Ramos (cell line): Measurements from ENCODE around the gene OLFML2A.

Experiments
- in situ Hi-C: fragments of 300-500 bp; cut with MboI; formaldehyde crosslinking; loops from one replicate; pipeline ENCODE4 v1.14.3; 2022; ENCODE audit warnings: low sequenced_read_pairs; ENCODE audit not compliant: unreplicated experiment

OLFML2A gene

DNA sequence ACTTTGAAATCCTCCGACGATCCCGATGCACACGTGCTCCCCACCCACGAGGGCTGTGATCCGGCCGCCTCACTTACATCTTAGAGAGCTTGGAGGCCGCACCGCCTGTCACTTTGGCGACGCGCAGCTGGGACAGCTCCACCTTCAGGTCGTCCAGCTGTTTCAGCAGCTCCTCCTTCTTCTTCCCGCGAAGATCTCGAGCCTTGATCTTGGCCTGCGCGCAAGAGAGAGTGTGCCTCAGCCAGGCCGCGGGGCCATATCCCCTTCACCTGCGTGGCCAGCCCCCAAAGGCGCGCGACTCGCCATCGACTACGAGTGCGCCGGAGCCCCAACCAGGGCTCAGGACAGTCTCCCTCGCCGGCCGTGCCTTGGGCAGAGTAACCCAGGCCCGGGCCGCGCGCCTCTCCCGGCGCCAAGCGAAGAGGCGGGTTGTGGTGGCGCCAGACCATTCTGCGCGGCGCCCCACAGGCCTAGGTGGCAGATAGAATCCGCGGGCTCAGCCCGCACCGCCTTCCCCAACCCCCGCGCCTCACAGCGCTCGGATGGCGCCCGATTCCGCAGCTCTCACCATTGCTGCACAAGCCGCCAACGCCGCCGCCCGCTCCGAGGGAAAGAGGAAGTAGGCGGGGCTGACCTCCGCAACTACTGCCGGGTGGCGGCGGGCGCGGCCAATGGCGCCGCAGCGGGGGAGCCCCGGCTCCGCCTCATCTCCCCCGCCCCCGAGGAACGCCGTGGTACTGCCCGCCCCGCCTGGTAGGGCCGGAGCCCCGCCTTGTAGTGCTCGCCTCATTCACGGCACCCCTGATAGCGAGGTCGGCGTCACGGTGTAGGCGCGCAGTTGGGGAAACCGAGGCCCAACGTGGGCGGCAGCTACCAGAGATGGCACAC is 84.7 kb downstream of the OLFML2A start, which contains the start of the genes ARPC5L and RPL35:
ARPC5L (plus strand) TSS at position 789 of the 888 bp plus-strand sequence. CDS start 7,161 bp downstream, outside the sequence.
RPL35 (minus strand) TSS at position 616 of the 888 bp plus-strand sequence; CDS start at position 571, 45 bp downstream.
- in situ Hi-C loops, result no loop called here

GRCh38 chr9:124863371-124863871 is 86.5 kb downstream of the OLFML2A start:
- in situ Hi-C loops, result no loop called here
